Renal cortex interstitium (tissue), 11 donors: Measurements from ENCODE around the gene RTN4RL2. TPM values are rescaled to one million over a fixed set of nuclear protein-coding genes. Genes with fewer than 3 reads are reported as not detected.

Experiments
- DNase-seq, 11 donors: peaks; one replicate each; pipeline ENCODE4 v3.0.0-alpha.2; 2013; ENCODE audit warnings: low read depth in 9 of 11, low spot score in 4 of 11; ENCODE audit errors: extremely low read depth in 1 of 11
- polyA plus RNA-seq, 3 donors: library from polyadenylated mRNA; unstranded; fragments of 120-200 nt; gene quantifications; one replicate each; pipeline ENCODE4 v1.2.1, GENCODE V29; 2013; ENCODE audit not compliant: insufficient read length in 3 of 3

RTN4RL2 gene
- polyA plus RNA-seq, 3 donors, result 2.3 to 3.9 (median 2.4) TPM

DNA sequence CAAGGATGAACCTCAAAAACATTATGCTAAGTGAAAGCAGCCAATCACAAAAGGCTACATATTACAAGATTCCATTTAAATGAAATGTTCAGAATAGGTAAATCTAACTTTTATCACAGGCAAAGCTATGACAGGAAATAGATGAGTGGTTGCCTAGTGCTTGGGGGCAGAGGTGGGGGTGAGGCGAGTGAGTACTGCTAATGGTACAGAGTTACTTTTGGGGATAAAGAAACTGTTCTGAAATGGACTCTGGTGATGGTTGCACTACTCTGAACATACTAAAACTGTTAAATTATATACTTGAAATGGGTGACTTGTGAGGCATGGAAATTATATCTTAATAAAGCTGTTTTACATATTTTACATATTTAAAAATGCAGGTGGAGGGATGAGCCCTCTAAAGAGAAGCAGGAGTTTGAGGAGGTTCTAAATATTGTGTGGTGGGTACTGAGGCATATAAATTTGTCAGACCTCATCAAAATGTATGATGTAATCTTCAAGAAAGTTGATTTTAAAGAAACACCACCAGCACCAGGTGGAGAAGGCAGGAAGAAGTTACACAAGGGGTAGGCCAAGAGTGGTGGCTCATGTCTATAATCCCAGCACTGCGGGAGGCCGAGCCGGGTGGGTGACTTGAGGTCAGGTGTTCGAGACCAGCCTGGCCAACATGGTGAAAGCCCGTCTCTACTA is 51.6 kb downstream of the RTN4RL2 start:
- DNase-seq, result no peak

DNA sequence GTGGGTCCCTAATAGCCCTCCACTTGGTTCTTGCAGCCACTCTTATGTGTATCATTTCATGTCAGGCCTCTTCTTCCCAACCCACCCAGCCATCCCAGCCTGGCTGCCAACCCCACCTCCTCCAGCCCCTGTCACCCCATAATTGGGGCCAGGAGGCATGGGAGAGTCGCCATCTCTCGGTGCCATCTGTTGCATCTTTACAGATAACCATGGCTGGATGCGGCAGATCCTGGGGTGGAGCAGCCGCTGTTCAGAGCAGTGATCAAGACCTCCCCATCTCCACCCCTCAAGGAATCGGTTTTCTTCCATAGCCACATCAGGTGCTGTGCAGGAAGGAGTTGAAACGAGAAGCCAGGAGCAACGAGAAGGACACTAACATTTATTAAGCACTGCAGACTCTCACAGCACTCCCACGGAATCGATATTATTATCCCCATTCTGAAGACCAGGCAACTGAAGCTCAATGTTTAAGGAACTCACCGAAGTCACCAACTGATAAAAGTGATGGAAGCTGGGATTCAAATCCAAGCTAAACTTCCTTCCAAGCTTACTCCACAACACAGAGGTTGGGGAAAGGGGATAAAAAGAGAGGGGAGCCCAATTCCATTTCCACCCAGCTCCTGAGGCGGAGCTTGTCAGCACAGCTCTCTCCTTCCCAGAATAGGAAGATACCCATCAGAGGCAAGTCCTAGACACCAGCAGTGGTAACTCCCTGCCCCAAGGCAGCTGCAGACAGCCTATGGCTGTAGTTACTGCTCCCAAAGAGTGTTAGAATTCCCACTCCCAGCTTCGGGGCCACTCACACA is 52.5 kb downstream of the RTN4RL2 start:
- no peak for DNase-seq

DNA sequence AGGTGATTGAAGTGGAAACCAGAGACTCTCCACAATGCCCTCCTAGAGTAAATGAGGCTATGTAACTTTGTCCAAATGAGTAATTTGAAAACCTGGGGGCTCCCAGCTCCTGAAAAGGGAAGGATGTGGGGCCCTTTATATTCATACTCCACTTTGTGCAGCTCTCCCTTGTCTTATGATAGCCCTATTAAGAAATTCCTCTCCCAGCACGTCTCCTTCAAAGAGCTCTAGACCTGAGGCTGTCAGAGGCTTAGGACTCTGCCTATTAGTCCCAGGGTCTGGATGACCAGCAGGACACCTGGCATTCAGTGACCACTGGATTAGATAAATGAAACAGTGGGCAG is 53.1 kb downstream of the RTN4RL2 start:
- no peak for DNase-seq

DNA sequence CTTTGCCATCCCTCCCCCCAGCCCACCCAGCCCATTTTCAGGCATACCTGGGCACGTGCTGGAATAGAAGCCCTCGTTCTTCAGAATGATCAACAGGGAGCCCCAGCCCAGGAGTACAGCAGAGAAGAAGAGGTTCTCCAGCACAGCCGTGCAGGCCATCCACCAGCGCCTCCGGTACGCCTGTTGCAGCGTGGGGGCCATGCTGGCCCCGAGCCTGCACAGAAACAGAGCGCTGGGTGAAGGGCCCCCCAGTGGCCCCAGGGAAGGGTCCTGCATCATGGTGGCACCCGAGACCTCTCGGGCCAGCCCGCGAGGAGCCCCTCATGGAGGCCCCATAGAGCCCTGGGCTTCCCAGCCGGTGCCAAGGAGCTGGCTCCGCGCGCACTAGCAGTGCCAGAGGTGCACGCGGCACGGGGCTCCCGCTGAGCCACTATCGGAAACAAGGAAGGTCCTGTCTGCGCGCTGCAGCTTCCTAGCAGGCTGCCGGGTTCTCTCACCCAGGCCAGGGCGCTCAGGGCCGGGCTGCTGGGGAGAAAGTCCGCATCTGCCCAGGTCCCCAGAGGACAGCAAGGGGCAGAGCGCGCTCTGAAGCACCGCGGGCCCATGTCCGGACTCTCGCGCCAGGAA is 53.7 kb downstream of the RTN4RL2 start:
- peak in 2 of 11 donors; percentile 8 for DNase-seq

DNA sequence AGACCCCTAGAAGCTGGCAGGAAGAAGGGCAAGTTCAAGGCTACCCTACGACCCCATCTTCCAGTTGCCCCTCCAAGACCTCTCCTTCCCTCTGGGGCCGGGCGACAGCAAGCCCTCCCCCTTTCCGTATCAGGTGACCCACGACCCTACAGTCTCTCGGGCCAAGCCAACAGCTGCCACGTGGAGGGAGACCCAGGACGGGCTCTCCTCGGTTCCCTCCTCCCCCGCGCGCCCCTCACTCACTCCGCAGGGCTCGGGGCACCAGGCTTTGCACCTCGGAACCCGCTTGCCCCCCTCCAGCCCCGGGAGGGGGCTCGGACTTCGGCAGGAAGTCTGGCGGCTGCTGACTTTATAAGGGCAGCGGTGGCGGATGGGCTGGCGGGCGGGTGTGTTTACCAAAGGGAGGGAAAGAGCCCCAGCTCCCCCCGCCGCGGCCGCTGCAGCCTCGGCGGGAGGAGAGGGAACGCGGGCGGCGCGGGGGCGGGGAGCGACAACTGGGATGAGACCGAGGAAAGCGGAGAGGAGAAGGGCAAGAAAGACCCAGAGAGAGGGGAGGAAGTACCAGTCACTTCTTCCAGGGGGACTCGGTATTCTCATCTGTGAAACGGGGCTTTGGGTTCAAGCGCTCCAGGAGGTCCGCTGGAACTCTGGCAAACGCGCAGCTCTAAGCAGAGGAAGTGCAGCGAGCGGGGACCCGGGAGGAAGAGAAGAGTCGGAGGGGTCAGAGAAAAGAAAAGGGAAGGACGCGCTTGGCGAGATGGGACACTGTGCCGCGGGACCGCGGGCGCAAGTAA is 54.4 kb downstream of the RTN4RL2 start:
- peak in 3 of 11 donors; percentile 4 to 20 (median 9) for DNase-seq

DNA sequence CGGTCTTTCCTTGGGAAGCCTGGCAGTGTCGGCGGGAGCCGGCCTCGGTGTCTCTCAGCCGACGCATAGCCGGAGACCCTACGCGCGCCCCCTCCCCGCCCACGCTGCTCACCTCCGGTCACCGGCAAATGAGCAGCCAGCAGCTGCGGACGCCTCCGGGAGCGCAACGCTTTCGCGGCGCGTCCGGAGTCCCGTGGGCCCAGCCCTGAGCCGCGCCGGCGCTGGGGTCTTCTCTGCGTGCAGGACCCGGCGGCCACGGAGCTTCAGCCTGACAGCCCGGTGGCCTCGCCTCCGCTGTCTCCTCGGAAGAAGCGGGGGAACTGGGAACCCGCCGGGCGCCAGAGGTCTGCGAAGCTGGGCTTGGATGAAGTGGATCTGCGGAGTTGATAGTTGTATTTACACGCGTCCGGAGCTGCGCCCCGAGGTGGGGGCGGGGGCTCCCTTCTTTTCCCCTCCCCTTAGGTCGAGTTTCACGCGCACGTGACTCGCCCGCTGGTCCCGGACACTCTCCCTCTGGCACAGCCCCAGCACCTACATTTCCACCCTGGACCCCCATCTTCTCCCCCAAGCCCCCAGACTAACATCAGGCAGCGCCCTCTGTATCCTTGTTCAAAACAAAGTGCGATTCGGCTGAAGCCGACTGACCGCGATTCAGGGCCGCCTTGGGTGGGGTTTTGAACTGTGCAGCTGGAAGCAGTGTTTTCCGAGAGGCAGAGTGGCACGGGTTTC is 55.2 kb downstream of the RTN4RL2 start, which contains the start of gene SLC43A1:
SLC43A1 (minus strand) TSS at position 371 of the 729 bp plus-strand sequence. CDS start 1,591 bp downstream, outside the sequence.
- DNase-seq, result peak in 3 of 11 donors; percentile 26 to 37 (median 33)

DNA sequence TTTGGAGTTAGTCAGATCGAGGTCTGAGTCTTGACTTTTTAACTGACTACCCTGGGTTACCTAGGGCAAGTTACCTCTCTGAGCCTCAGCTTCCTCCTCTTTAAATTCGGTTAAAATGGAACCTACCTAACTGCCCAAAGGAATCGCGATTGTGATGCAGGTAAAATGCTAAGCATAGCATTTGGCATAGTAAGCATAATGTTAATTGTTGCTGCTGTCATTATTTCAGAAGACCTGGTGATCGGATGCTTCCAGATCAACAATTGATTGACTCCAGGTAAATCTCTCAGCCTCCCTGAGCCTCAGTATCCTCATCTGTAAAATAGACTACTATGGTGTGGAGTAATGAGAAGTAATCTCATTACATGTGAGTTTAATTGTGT is 55.7 kb downstream of the RTN4RL2 start:
- no peak for DNase-seq

DNA sequence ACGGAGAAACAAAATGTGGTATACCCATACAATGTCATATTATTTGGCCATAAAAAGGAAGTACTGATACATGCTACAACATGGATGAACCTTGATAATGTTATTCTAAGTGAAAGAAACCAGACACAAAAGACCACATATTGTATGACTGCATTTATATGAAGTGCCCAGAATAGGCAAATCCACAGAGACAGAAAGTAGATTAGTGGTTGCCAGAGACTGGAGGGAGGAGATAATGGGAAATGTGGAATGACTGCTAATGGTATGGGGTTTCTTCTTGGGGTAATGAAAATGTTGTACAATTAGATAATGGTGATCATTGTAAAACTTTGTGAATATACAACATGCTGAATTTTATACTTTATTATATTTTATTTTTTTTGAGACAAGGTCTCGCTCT is 60.8 kb downstream of the RTN4RL2 start:
- no peak for DNase-seq

DNA sequence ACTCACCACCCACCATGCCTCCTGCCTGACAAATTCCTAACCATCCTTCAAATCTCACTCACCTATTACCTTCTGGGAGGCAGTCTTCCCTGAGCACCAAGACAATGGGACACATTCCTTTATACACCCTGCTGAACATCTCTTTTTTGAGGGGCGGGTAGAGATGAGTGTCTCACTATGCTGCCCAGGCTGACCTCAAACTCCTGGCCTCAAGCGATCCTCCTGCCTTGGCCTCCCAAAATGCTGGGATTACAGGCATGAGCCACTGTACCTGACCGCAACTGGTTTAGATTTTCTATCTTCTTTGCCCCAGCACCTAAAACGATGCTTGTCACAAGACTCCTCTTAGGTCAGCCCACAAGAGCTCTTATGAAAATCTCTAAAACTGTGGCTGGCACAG is 63.1 kb downstream of the RTN4RL2 start:
- DNase-seq, result no peak

Other genes with a start within 250 kb of the RTN4RL2 start
- gene APLNR, start 223.3 kb upstream of the RTN4RL2 start, polyA plus RNA-seq, result 100 to 1,000 TPM in 1 of 3 donors, 10 to 100 TPM in 2; 73.3 to 105 (median 82.0) TPM
- 10 to 100 TPM; 64.2 to 73.0 (median 66.0) TPM for gene TNKS1BP1, start 135.6 kb upstream of the RTN4RL2 start, polyA plus RNA-seq
- gene SSRP1, start 124.6 kb upstream of the RTN4RL2 start, polyA plus RNA-seq, result 100 to 1,000 TPM; 165 to 216 (median 212) TPM
- 1 to 10 TPM in 2 of 3 donors, under 1 TPM in 1; 0.53 to 1.3 (median 1.1) TPM for gene P2RX3, start 122.2 kb upstream of the RTN4RL2 start, polyA plus RNA-seq
- gene PRG3, start 79.4 kb upstream of the RTN4RL2 start, polyA plus RNA-seq, result 1 to 10 TPM in 1 of 3 donors, under 1 TPM in 2; 0.23 to 1.0 (median 0.59) TPM
- gene PRG2, start 69.9 kb upstream of the RTN4RL2 start, polyA plus RNA-seq, result 1 to 10 TPM in 2 of 3 donors, under 1 TPM in 1; 0.98 to 1.8 (median 1.7) TPM
- 10 to 100 TPM; 22.0 to 22.2 (median 22.0) TPM for gene SLC43A3, start 33.4 kb upstream of the RTN4RL2 start, polyA plus RNA-seq
- 1 to 10 TPM; 4.5 to 7.1 (median 6.0) TPM for gene SLC43A1, start 55.2 kb downstream of the RTN4RL2 start, polyA plus RNA-seq
- gene TIMM10, start 70.2 kb downstream of the RTN4RL2 start, polyA plus RNA-seq, result 10 to 100 TPM; 32.0 to 40.3 (median 34.9) TPM
- under 1 TPM; 0.28 to 0.59 (median 0.45) TPM for gene SMTNL1, start 77.1 kb downstream of the RTN4RL2 start, polyA plus RNA-seq
- gene UBE2L6, start 107.1 kb downstream of the RTN4RL2 start, polyA plus RNA-seq, result 10 to 100 TPM; 31.9 to 38.4 (median 35.8) TPM
- 100 to 1,000 TPM; 133 to 161 (median 138) TPM for gene SERPING1, start 137.2 kb downstream of the RTN4RL2 start, polyA plus RNA-seq
- 1 to 10 TPM; 2.6 to 5.6 (median 3.1) TPM for gene YPEL4, start 189.4 kb downstream of the RTN4RL2 start, polyA plus RNA-seq
- gene CLP1, start 197.2 kb downstream of the RTN4RL2 start, polyA plus RNA-seq, result 10 to 100 TPM; 14.5 to 18.5 (median 16.8) TPM
- 10 to 100 TPM; 50.0 to 51.5 (median 50.6) TPM for gene ZDHHC5, start 207.6 kb downstream of the RTN4RL2 start, polyA plus RNA-seq